Activated naive CD4-positive, alpha-beta T cell treated with anti-CD3 and anti-CD28 coated beads, Interleukin-2, amount 50 U/mL, for 16 hours (primary cell): ENCODE measurements around the gene OTUD5.

ENCODE experiments used
- DNase-seq: peaks from one replicate; pipeline ENCODE4 v3.0.0-alpha.2; 2020

OTUD5 gene

GRCh38 chrX:48935301-48935670 is 22.1 kb downstream of the OTUD5 start:
- no peak for DNase-seq

DNA sequence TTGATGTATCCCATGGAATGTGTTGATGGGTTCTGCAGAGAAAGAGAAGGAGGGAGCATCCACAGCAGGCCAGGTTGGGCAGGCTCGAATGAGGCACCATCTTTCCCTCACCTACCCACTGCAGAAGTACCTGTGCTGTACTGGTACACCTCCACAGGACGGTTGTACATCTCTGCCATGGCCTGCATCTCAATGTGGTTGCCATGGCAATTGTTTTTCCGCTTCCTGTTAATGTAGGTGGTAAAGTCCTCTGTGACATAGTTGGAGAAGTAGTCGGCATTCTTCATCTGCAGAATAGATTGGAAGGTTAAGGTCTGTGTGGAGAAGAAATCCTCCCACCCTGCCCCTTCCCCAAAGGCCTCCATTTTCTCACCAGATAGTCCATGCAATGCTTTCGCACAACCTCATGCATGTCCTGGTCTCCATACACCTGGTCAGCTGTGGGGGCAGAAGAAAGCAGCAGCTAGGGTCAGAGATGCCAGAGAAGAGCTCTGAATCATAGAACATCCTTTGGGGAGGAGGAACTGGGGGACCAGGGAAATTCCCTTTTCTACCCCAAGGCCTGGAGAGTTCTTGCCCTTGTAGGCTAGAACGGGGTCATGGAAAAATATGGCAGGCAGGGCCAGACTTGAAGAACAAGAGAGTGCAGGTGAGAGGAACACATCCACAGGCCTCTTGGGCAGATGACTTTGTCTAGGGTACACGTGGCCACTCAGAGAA is 22.7 kb downstream of the OTUD5 start:
- DNase-seq = no peak

DNA sequence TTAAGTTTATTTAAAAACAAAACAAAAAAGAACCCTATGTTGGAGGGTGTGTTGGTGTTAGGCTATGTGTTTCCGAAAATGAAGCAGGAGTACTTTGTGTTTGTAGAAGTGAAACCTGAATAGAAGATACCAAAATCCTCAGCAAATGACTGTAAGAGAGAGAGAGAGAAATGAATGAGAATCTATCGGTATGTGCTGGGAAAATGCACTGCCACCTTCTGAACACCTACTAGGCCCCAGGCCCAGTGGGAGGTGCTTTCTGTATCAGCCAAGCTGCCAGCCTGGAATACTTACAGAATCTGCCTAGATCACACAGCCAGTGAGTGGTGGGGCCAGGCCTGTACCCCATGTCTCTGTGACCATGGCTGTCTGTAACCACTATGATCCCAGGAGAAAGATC is 23.6 kb downstream of the OTUD5 start:
- DNase-seq = peak; percentile 44

GRCh38 chrX:48927736-48928382 is 29.5 kb downstream of the OTUD5 start:
- no peak for DNase-seq

DNA sequence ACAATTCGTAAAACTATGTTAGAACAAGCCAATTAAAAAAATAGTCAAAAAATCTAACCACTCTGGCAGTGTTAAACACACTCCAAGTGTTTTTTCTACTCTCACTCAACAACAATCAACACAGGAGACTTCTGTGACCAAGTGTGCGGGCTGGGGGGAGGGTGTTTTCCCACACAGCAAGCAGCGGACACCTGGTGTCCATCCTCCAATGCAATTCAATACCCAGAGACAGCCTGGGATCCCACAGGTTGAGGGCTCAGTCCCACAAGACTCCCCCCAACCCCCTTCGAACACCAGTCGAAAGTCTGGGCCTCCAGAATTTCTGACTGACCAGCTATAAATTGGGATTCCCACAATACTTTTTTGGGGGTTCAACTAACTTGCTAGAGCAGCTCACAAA is 30.3 kb downstream of the OTUD5 start:
- no peak for DNase-seq

GRCh38 chrX:48924270-48924669 is 33.1 kb downstream of the OTUD5 start:
- DNase-seq = no peak

DNA sequence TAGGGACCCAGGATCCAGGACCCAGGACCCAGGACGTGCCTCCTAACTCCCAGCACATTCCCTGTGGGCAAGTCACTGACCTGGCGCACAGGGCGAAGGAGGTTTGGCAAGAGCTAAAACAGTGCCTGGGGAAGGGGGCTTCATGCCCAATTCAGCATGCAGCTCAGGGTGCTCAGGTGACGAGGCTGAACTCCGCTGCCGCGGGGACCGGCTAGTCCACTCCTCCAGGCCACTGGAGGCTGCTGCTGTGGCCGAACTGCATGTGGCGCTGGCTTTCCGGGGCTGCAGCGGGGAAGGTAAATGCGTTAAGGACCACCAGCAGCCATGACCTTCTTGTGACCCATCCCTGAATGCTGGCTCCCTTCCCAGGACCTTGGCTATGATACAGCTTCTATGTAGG is 33.6 kb downstream of the OTUD5 start:
- DNase-seq = no peak

- DNase-seq = no peak
Observed at GRCh38 chrX:48920718-48921104, 36.7 kb downstream of the OTUD5 start.

GRCh38 chrX:48919947-48920717 is 37.3 kb downstream of the OTUD5 start:
- DNase-seq = no peak

- DNase-seq = peak; percentile 44
Observed at GRCh38 chrX:48919360-48919841, 38.0 kb downstream of the OTUD5 start.

GRCh38 chrX:48918643-48919340 is 38.6 kb downstream of the OTUD5 start, which contains the start of gene PIM2:
Gene PIM2 (minus strand): TSS chrX:48919024. CDS start chrX:48918834, 190 bp downstream.
- peak; percentile 91 for DNase-seq

- DNase-seq = no peak
Observed at GRCh38 chrX:48918301-48918642, 39.1 kb downstream of the OTUD5 start.

GRCh38 chrX:48917139-48918001 is 40.0 kb downstream of the OTUD5 start:
- peak; percentile 84 for DNase-seq

DNA sequence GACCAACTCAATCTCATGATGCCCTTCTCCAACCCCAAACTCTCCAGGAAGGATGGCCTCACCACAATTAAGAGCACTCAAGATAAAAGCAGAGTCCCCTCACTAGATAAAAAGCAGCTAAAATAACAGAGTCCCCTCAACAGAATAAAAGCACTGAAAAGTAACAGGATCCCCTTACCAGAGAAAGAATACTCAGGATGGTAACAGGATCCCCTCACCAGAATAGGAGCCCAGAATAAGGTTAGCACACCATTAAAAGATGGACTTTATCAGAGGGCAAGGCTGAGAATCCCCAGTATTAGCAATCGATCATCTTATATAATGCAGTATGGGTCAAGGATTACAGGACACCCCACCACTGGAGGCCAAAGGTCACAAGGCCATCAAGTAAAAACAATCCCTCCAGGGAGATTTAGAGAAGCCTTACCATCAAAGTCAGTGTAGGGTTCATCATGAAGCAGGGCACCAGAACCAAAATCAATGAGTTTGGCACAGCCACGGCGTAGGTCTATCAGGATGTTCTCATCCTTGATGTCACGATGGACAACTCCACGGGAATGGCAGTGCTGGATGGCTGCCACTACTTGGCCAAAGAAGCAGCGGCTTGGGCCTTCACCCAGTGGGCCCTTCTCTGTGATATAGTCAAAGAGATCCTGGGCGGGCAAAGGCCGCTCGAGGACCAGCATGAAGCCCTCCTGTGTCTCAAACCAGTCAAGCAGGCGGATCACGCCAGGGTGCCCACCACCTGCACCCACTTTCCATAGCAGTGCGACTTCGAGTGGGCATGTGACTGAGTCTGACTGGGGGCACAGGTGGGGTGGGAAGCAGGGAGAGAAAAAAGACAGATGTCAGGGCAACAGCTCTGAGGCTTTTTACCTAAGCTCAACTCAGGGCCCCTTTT is 42.6 kb downstream of the OTUD5 start:
- DNase-seq = no peak

GRCh38 chrX:48913605-48914366 is 43.6 kb downstream of the OTUD5 start:
- no peak for DNase-seq

GRCh38 chrX:48911412-48912182 is 45.8 kb downstream of the OTUD5 start, which contains the start of gene SLC35A2:
Gene SLC35A2 (minus strand): TSS chrX:48911646. CDS start chrX:48911636, 10 bp downstream.
- DNase-seq = peak; percentile 86

- no peak for DNase-seq
Observed at GRCh38 chrX:48910926-48911411, 46.4 kb downstream of the OTUD5 start.

- no peak for DNase-seq
Observed at GRCh38 chrX:48909703-48910294, 47.6 kb downstream of the OTUD5 start.

- DNase-seq = no peak
Observed at GRCh38 chrX:48908600-48908999, 48.8 kb downstream of the OTUD5 start.
